DOHH2 (cell line): Measurements from ENCODE around the gene MAB21L3.

Experiments
- H3F3A ChIP-seq: fragments of 200-600 bp; sonication (generic), shearing (Covaris generic); 2 replicates; pipeline ENCODE4 v1.6.0; 2016; ENCODE audit warnings: antibody characterized with exemption, mild to moderate bottlenecking; ENCODE audit not compliant: control insufficient read depth, insufficient read depth
- H3K27ac ChIP-seq: fragments of 200-600 bp; sonication (generic); 2 replicates; pipeline ENCODE4 v1.5.1; 2014; ENCODE audit warnings: low read depth, mild to moderate bottlenecking, low read length, moderate library complexity
- H3K27me3 ChIP-seq: fragments of 200-600 bp; sonication (generic); 2 replicates; pipeline ENCODE4 v1.6.1; 2014; ENCODE audit warnings: mild to moderate bottlenecking, low read length, mixed read lengths; ENCODE audit not compliant: control insufficient read depth
- H3K36me3 ChIP-seq: fragments of 200-600 bp; sonication (generic); 2 replicates; pipeline ENCODE4 v1.6.1; 2014; ENCODE audit warnings: mild to moderate bottlenecking, low read length, moderate library complexity, mixed read lengths; ENCODE audit not compliant: control insufficient read depth
- H3K4me1 ChIP-seq: fragments of 200-600 bp; sonication (generic); 2 replicates; pipeline ENCODE4 v1.6.1; 2014; ENCODE audit warnings: mild to moderate bottlenecking, low read length, mixed read lengths; ENCODE audit not compliant: control insufficient read depth
- H3K4me2 ChIP-seq: fragments of 200-600 bp; sonication (generic); 2 replicates; pipeline ENCODE4 v1.6.0; 2014; ENCODE audit warnings: mild to moderate bottlenecking, low read length, moderate library complexity
- H3K4me3 ChIP-seq: fragments of 200-600 bp; sonication (generic); 2 replicates; pipeline ENCODE4 v1.5.1; 2014; ENCODE audit warnings: mild to moderate bottlenecking, low read length, mixed read lengths
- H3K79me2 ChIP-seq: fragments of 200-600 bp; sonication (generic); 2 replicates; pipeline ENCODE4 v1.6.1; 2014; ENCODE audit warnings: mild to moderate bottlenecking, low read length, mixed read lengths; ENCODE audit not compliant: control insufficient read depth
- H3K9me2 ChIP-seq: fragments of 200-600 bp; sonication (generic); replicated peaks from 2 replicates; pipeline ENCODE4 v1.6.1; 2014; ENCODE audit warnings: mild to moderate bottlenecking, low read length, mixed read lengths; ENCODE audit not compliant: control insufficient read depth
- H3K9me3 ChIP-seq: fragments of 200-600 bp; sonication (generic); 2 replicates; pipeline ENCODE4 v1.6.1; 2014; ENCODE audit warnings: antibody characterized with exemption, low read length, mixed read lengths; ENCODE audit not compliant: control insufficient read depth, insufficient read depth
- H4K20me1 ChIP-seq: fragments of 200-600 bp; sonication (generic); 2 replicates; pipeline ENCODE4 v1.6.0; 2014; ENCODE audit warnings: low read depth, mild to moderate bottlenecking, antibody characterized with exemption, low read length, moderate library complexity; ENCODE audit not compliant: control insufficient read depth, insufficient read depth
- CTCF ChIP-seq: fragments of 200-600 bp; sonication (generic); IDR thresholded peaks from one replicate; pipeline ENCODE4 v1.5.1; 2014; ENCODE audit warnings: antibody characterized with exemption, mild to moderate bottlenecking, low read depth, low read length; ENCODE audit not compliant: poor library complexity, severe bottlenecking
- EZH2phosphoT487 ChIP-seq: fragments of 200-600 bp; sonication (generic); IDR thresholded peaks from 2 replicates; pipeline ENCODE4 v1.6.1; 2017; ENCODE audit warnings: borderline replicate concordance, mild to moderate bottlenecking, antibody characterized with exemption, low read length, moderate library complexity, mixed read lengths

MAB21L3 gene

DNA sequence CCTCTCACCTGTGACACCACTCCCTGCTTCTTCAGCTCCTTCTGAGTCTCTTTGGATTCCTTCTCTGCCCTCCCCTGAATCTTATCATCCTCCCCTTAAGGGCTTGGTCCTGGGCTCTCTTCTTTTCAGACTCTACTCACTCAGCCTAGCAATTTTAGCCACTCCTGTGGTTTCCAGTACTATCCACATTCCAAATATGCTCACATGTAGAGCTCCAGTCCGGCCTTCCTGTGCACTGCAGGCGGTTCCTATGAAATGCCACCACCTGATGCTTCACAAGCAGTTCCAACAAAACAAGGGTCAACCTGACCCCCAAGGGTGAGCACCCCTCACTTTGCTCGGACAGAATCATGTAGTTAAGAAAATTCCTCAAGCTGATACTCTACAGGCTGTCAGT is 35.9 kb downstream of the MAB21L3 start:
- Histone ChIP-seq H3K36me3 (no peaks in the 10 kb centered on the region), H3K79me2 (no peaks in the 10 kb centered on the region), H3K4me1 (peaks cover 5% of the 10 kb centered on the region), H3K27me3 (no peaks in the 10 kb centered on the region), H3F3A (no peaks in the 10 kb centered on the region), H3K9me2 (no peaks in the 10 kb centered on the region), H3K4me3 (no peak overlapping the region), H3K27ac (no peak overlapping the region), H4K20me1 (no peaks in the 10 kb centered on the region), H3K4me2 (no peak overlapping the region), H3K9me3 (peaks cover 4% of the 10 kb centered on the region)
- TF ChIP-seq CTCF (no peak), EZH2phosphoT487 (no peak)

GRCh38 chr1:116147972-116148371 is 36.8 kb downstream of the MAB21L3 start:
- Histone ChIP-seq H3K36me3 (no peaks in the 10 kb centered on the region), H3K9me2 (no peaks in the 10 kb centered on the region), H3F3A (no peaks in the 10 kb centered on the region)

DNA sequence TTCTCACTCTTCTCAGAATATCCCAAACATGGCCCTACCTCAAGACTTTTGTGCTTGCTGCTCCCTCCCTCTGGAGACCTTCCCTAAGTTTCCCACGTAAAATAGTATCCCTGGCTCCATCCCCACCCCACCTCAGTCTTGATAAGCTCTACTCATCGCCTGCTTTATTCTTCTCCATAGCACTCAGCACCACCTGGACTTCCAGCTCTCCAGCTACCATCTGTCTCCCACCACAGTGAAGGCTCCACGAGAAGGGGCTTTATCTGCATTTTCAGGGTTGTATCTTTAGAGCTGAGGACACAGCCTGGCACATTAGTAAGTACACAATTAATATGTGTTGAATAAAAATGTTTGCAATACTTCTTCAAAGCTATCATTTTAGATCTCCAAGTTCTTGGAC is 37.8 kb downstream of the MAB21L3 start:
- Histone ChIP-seq H3F3A (no peaks in the 10 kb centered on the region), H3K9me3 (peaks cover 3% of the 10 kb centered on the region), H3K4me1 (peaks cover 8% of the 10 kb centered on the region), H3K27ac (no peak overlapping the region), H3K4me3 (no peak overlapping the region), H4K20me1 (no peaks in the 10 kb centered on the region), H3K79me2 (no peaks in the 10 kb centered on the region), H3K9me2 (no peaks in the 10 kb centered on the region), H3K4me2 (no peak overlapping the region), H3K27me3 (no peaks in the 10 kb centered on the region), H3K36me3 (no peaks in the 10 kb centered on the region)
- no peak for TF ChIP-seq CTCF
- TF ChIP-seq EZH2phosphoT487, result no peak

More at GRCh38 chr1:116147972-116148371, 36.8 kb downstream of the MAB21L3 start:
- Histone ChIP-seq H3K27me3 (no peaks in the 10 kb centered on the region), H3K4me2 (no peak overlapping the region), H4K20me1 (no peaks in the 10 kb centered on the region), H3K4me3 (no peak overlapping the region), H3K27ac (no peak overlapping the region), H3K4me1 (peaks cover 8% of the 10 kb centered on the region), H3K79me2 (no peaks in the 10 kb centered on the region), H3K9me3 (peaks cover 4% of the 10 kb centered on the region)
- no peak for TF ChIP-seq CTCF
- no peak for TF ChIP-seq EZH2phosphoT487

DNA sequence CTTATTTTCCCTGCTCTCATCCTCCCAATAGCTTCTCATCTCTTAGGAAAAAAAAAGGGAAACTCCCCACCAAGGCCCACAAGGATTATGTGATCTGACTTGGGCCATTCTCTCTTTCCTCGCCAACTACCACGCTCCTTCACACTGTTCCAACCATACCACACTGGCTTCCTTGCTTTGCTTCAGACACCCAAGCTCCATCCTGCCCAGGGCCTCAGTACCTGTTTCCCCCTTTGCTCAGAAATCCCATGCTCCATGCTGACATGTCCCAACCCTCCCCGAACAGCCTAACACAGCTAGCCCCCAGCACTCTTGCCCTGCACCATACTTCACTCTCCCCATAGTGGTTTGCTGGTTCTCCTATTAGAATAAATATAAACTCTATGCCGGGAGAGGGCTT is 39.2 kb downstream of the MAB21L3 start:
- Histone ChIP-seq H4K20me1 (no peaks in the 10 kb centered on the region), H3K4me3 (no peak overlapping the region), H3K27me3 (no peaks in the 10 kb centered on the region), H3K4me1 (peaks cover 8% of the 10 kb centered on the region), H3K9me2 (no peaks in the 10 kb centered on the region), H3K9me3 (no peaks in the 10 kb centered on the region), H3K79me2 (no peaks in the 10 kb centered on the region), H3F3A (no peaks in the 10 kb centered on the region), H3K4me2 (no peak overlapping the region), H3K36me3 (no peaks in the 10 kb centered on the region), H3K27ac (no peak overlapping the region)
- TF ChIP-seq EZH2phosphoT487 (no peak), CTCF (no peak)
